ENCODE results near the gene BRINP2. TPM values are rescaled to one million over a fixed set of nuclear protein-coding genes. Genes with fewer than 3 reads are reported as not detected.

Gene BRINP2
- total RNA-seq, 1 donor from 2014 or later, result not detected

DNA sequence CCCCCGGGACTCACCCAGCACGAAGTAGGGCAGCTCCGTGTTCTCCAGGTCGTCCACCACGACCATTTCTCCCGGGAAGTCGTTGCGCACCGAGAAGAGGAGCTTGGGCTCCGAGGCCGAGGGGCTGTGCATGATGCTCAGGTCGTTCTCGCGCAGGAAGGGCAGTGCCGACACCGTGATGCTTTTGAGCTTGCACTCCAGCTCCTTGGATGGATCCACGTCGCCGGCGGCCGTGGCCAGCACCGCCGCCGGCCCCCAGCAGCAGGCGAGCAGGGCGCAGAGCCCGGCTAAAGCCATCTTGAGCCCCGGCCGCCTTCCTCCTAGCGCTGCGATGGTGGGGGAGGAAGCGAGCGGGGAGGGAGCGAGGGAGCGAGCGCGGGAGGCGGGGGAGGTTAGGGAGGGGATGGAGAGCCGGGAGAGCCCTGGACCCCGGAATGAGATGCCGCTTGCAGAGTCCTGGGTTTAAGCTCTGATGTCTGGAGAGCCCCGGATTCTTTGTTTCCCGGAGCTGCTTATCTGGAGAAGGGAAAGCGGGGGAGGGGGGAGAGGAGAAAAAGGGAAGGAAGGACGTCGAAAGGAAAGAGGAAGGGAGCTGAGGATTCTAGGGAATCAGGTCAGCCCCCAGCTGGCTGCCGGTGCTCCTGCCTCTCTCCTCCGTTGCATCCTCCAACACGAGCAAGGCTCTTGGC lies 6.2 kb upstream of the BRINP2 start, which contains the start of gene ASTN1:
TSS of gene ASTN1 (minus strand) at position 333 of the 689 bp plus-strand sequence. CDS start at position 297, 36 bp downstream.
- no peak for DNase-seq (ENCODE audit: low read depth)

DNA sequence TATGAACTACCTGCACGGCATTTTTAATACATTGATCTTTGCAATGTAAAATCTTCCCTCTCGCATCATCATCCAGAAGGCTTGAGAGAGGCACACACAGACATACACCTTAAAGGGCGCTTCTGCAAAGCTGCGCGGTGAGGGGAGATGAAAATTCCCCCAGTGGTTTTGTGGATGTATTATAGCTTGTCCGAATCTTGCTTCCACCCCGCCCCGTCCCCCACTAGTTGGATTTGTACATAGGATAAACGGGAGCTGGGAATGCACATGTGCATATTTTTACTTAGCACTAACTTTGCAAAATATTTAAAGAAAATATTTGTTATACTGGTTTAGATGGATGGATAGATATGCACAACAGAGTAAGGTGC lies 5.7 kb upstream of the BRINP2 start:
- DNase-seq (ENCODE audit: low read depth), result no peak

DNA sequence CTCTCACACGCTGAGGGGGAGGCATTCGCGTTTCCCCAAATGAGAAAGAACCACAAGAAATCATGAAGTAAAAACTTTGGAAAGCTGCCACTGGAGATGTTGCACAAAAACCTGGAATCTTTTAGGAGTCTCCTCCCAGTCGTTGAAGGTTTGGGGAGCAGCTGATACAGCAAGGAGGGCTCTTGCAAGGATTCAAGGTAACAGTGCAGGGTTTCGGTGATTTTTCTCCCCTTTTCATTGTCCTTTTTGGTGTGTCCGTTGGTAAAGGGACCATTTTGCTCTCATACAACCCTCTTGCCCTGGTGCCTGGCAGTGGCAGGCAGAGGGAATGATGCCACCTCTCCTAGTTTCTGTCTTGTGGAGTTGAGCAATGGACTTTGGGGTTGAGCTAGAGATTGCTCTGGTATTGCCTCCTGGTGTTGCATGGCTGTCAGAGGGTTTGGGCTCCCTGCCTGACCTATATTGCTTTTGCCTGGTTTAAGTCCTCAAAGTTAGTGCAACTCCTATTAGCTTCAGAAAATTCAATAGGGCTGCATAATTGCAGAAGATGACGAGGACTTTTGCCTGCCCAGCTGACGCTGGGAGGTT lies 872 bp downstream of the BRINP2 start:
- DNase-seq (ENCODE audit: low read depth), result no peak

DNA sequence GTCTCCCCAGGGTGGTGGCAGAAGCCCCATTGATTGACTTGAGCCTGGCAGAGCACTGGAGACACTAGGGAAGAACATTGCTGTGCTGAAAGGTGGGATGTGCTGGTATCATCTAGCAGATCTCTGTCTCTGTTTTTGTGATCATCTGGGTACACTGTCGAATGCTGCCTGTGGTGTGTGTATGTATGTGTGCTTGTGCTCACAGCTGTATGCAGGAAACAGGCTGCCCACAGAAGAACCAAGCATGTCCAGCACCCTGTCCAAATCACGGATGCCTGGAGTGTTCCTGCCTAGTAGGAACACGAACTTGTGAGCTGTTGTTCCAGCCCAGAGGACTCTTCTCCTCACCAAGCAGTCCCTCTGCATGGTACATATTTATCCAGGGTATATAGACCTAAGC lies 1.5 kb downstream of the BRINP2 start:
- DNase-seq (ENCODE audit: low read depth), result no peak

DNA sequence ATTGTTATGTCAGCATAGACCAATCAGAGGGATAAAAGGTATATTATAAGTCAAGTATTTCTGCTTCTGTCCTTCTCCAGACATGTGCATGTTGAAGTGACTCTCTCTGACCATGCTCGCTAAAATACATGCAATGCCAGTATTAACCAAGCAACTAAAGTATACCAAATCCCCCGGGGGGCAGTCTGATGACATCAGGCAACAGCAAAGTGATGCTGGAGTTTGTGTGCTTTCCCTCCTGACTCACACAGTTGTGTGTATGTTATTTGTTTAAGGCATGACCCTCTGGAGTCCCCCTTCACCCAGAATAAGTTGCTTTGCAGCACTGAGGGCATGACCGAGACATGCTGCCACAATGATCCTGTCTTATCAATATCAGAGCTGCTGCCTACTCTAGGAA lies 2.1 kb downstream of the BRINP2 start:
- no peak for DNase-seq (ENCODE audit: low read depth)

DNA sequence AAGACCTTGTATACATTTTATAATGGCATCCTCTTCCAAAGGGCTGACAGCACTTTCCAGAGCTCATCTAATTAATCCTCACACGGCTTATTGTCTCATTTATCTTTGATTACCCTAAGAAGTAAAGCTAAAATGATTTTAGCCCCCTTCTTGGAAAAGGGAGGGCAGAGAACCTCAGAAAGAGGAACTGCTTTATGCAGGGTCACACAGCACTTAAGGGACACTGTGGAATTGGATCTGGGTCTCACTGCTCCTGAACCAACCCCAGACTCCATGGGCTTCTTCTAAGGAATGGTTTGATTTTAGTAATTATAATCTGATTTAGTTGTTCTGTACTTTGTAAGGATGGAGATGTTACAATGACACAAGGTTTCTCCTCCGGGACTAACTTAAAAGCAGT lies 3.2 kb downstream of the BRINP2 start:
- no peak for DNase-seq (ENCODE audit: low read depth)

DNA sequence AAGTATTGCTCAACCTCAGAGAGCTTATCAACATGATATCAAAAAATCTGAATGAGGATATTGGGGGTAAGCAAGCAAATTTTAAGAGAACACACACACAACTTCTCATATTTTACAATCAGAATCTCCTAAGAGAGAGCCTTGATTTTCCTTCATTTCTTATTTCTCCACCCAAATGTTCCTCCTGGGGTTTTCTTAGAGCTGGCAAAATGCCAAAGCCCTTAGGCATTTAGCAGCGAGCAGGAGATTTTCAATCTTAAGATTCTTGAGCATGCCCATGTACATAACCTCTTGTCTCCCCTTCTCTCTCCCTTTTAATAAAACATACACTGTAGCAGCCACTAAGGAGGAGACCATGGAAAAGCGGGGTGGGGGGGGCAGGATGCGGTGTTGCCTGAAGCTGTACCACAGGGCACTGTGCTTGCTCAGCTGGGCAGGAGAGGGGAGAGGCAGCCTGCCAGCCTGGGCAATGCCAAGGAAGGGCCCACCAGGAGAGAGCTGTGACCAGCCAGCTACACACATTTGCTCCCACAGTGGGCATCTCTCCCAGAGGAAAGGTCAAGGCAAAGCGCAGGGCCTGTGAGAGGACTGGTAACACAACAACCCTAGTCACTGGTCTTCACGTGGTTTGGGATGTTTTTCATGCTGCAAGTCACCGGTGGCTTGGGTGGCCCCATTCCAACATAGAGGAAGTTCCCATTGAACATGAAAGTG lies 4.3 kb downstream of the BRINP2 start:
- DNase-seq (ENCODE audit: low read depth), result no peak

DNA sequence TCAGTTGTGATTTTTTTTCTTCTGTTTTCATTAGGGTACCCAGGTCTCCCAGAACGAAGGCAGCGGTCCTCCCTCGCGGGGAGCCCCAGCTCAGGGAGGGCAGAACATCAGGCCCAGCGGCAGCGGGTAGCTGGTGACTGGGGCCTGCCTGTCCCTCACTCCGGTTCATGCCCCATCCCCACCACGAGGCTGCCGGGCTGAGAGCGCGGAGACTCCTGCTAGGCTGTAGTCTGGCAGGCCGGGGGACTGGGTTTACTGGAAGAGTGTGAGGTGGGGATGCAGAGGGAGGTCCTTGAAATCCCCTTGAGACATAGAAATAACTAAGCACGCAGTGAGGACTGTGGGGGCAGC lies 10.5 kb downstream of the BRINP2 start:
- no peak for DNase-seq (ENCODE audit: low read depth)

DNA sequence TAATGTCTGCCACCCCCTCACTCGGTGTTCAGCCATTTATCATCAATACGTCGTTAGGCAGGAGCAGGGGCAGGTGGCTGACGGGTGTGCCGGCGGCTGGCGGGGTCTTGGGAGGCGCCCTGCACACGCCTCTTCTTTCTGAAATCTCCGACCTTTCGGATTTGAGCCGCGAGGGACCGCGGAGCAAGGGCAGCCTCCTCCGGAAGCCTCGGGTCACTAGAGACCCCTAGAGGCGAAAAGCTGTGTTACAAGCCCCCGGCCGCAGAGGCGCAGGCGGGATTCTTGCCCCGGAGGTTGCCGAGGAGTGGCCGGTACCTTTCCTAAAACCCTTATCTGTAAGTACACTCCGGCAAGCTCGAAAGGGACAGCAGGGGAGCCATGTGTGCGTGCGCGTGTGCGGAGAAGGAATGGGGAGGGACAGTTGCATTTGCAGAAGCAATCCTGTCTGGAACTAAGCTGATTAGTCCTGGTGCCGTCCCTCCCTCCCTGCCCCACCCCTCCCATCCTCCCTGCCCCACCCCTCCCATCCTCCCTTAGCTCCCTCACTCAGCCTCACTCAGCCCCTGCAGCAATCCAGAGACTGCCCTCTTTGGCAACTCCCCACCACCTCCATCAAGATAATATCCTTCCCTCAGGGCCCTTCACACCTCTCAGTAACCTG lies 11.0 kb downstream of the BRINP2 start:
- no peak for DNase-seq (ENCODE audit: low read depth)

DNA sequence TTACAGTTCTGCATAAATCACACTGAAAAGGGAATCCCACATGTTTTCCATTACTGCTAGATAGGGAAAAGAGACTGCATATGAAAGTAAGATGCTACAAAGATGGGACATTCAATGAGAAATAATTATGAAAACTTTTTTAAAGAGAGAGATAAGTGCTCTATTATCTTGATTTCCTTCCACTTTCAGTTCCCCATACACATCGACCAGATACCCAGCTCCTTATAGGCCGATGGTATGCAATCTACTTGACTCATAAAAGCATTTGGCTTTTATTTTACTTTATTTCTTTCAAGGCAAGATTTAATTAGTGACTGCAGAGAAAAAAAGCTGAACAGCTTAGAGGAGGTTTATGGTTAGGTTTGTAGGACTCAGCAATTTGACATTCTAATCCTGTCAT lies 13.1 kb downstream of the BRINP2 start:
- DNase-seq (ENCODE audit: low read depth), result no peak

DNA sequence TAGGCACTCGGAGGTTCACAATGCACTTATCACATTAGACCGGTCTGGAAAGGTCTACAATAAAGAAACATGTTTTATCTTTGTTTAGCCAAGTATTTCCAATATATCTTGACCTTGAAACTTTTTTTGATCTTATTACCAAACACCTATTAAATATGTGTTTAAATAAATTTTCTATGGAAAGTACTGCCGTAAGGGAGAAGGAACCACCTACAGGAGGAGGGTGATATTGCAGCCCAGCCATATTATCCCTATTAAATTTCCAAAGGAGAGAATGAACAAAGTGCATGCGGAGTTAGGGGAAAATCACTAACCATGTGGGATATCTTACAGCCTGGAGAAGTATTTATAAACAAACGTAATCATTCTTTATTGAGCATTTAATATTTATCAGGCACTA lies 14.5 kb downstream of the BRINP2 start:
- peak; percentile 2 for DNase-seq (ENCODE audit: low read depth)

DNA sequence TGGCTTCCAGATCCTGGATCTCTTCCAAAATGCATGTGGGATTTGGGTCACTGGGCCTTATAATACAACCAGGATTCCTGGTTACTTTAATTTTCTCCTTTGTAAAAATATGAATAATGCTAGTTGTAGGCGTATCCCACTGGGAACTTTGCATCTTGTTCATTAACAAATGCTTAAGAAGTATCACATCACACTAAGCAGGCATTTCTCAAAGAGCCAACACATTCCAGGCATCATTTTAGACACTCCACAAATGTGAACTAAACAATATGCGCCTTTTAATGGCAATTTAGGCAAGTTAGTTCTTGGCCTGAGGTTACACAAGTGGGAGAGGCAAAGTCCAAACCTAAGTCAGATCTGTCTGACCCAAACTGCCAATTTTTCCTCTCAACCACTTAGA lies 15.9 kb downstream of the BRINP2 start:
- DNase-seq (ENCODE audit: low read depth), result no peak

DNA sequence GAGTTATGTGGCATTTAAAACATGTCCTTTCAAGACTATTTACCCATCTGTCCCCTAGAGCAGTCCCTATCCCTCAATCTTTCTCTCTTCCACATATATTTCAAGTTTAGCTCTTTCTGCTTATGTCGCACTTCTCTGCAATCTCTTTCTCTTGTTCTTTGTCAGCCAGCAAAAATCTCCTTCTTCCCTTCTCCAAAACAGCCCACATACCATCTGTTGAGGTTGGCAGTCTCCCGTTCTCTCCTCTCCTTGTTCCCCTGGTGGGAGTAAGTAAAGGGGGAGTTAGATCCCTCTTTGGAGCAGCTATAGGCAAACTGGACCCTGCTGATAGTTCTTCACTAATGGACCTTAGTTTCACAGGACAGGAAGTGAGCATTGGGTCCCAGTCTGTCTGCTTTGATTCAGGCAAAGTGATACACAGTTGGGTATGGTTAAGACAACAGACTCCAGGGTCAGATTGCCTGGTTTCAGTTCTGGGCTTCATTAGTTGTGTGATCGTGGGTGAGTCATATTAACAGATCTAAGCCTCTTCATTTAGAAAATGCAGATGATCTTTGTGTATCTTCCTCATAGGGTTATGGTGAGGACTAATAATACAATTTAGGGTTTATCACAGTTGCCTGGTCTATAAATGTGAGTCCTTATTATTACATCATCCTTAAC lies 19.7 kb downstream of the BRINP2 start:
- no peak for DNase-seq (ENCODE audit: low read depth)

DNA sequence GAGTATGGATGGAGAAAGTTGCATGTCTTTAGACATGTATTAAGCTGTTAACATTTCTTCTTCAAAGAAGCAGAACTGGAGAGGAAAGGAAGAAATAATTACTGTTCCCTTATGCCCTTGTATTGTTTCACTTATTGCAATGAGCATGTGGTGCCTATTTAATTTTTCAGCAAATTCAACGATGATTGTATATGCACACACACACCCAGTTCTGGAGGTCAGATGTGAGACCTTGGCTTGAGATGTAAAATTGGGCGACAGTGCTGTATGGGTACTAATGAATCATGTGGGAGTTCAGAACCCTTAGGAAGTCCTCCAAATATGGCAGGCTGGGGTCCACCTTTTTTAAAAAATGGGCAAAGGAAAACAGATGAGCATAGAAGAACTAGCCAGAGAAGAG lies 27.5 kb downstream of the BRINP2 start:
- no peak for DNase-seq (ENCODE audit: low read depth)

DNA sequence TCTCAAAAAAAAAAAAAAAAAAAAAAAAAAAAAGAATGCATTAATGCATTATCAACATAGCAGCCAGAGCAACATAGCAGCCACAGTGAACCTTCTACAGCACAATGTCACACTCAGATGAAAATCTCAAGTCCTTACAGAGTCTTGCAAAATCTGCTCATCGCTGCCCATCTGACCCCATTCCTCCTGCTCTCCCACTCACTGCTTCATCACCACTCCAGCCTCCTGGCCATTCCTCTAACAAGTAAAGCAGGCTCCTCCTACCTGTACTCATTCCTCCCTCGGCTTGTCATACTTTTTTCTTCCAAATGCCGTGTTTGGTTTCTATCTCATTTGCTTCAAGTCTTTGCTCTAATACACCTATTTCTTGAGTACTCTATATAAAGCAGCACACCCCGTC lies 29.5 kb downstream of the BRINP2 start:
- DNase-seq (ENCODE audit: low read depth), result peak; percentile 21

DNA sequence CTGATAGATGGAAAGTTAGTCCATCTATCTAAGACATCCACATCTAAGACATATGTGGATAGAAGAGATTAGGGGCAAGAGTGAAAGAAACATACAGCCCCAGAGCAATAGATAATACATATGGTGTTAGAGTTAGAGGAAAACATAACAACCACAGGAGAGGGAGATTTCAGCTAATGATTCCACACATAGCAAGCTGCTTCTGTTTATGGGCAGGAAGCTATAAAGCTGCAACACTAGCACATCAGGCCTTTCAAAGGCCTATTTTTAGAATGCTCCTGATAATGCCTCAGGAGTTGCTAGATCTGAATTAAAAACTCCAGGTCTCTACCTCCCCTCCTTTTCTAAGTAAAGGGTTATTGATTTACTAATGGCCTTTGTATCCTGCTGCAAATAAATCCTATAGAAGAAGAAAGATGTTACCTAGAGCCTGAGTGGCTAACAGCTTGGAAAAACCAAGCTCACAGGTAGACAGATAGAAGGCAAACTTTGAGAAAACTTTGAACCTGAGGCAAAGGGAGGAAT lies 36.1 kb downstream of the BRINP2 start:
- peak; percentile 18 for DNase-seq (ENCODE audit: low read depth)

DNA sequence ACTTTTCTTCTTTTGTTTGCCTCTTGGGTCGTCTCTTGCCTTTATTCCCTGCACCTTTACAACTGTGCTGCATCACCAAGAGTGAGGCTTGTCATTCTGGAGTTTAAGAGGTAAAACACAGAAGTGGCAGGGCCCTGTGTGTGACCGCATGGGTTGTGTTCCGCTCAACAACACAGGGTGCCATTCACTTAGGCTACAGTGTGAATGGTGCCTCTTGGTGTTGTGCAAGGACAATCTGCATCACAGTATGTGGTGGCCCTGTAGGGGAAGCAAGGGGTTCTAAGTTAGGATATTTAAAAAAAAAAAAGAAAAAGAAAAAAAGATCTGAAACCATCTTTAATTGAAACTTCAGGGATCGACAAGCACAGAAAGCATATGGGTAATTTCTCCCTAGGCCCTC lies 38.2 kb downstream of the BRINP2 start:
- no peak for DNase-seq (ENCODE audit: low read depth)

DNA sequence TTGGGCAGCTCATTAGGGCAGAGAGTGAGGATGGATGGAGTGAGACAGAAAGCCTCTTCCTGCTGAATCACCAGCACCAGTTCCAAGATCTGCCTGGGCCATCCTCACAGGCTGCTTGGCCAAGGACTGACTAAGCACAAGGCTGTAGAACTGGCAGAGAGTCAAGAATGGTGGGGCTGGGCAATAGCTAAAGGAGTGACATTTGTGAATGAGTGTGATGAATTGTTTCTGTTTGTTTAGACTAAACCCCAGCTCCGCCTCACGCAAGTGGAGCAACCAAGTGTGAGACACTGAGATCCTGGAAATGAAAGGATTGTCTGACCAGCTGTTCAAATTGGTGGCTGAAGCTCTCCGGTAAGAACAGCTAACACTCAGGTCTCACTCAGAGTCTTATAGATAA lies 38.6 kb downstream of the BRINP2 start:
- DNase-seq (ENCODE audit: low read depth), result peak; percentile 99

DNA sequence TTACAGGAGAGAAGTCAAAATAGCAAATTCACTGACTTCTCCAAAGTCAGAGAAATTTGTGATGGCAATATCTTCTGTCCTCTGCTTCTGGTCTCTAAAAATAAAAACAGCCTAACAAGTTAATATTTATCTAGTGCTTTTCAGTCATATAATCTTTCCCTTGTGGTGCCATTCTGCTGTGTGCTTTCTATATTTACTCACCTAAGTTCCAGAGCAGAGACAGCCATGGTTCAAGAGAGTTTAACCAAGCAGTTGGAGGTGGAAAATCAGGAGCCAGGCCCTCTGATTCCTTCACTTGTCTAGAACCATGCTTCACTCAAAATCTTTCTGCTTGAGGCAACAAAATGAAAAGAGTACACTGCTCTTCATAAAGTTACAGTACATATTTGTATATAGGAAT lies 39.3 kb downstream of the BRINP2 start:
- peak; percentile 29 for DNase-seq (ENCODE audit: low read depth)

DNA sequence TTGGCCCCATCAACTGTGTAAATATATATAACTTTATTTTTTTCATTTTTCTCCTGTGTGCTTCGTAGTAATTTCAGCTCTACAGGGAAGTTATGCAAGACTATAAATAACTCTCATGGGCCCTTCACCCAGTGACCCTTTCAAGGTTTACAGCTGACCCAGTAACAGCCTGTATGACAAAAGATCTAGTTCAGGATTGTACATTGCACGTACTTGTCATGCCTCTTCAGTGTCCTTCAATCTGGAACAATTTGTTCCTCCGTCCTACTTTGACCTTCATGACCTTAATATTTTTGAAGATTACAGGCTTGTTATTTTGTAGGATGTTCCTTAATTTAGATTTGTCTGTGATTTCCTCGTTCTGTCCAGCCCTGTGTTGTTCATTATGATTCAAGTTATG lies 40.5 kb downstream of the BRINP2 start:
- no peak for DNase-seq (ENCODE audit: low read depth)

DNA sequence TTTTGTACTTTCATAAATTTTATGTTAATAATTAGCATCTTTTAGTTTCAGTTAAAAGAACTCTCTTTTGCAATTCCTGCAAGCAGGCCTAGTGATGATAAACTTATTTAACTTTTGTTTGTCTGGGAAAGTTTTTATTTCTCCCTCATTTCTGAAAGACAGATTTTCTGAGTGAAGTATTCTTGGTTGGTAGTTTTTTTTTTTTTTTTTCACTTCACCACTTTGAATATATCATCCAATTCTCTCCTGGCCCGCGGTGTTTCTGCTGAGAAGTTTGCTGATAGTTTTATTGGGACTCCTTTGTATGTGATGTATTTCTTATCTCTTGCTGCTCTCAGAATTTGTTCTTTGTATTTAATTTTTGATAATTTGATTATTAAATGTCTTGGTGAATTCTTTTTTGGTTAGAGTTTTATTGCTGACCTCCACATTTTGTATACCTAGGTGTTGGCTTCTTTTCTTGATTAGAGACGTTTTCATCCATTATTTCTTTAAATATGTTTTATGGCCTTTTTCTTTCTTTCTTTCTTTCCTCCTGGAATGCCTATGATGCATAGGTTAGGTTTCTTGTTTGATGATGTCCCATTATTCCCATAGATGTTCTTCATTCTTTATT lies 45.9 kb downstream of the BRINP2 start:
- no peak for DNase-seq (ENCODE audit: low read depth)
